Activated CD4-positive, alpha-beta T cell treated with anti-CD3 and anti-CD28 coated beads for 24 hours (primary cell): Measurements from ENCODE around the gene KCNMA1.
"Not testable (repeated sequence)": the region's sequence is repeated elsewhere in the genome, so short reads cannot be mapped to it uniquely, and the experiment has no call there.

ENCODE experiments used
- DNase-seq, 2 donors: peaks; one replicate each; pipeline ENCODE4 v3.0.0-alpha.2; 2020; ENCODE audit warnings: low read depth in 2 of 2

The KCNMA1 gene

DNA sequence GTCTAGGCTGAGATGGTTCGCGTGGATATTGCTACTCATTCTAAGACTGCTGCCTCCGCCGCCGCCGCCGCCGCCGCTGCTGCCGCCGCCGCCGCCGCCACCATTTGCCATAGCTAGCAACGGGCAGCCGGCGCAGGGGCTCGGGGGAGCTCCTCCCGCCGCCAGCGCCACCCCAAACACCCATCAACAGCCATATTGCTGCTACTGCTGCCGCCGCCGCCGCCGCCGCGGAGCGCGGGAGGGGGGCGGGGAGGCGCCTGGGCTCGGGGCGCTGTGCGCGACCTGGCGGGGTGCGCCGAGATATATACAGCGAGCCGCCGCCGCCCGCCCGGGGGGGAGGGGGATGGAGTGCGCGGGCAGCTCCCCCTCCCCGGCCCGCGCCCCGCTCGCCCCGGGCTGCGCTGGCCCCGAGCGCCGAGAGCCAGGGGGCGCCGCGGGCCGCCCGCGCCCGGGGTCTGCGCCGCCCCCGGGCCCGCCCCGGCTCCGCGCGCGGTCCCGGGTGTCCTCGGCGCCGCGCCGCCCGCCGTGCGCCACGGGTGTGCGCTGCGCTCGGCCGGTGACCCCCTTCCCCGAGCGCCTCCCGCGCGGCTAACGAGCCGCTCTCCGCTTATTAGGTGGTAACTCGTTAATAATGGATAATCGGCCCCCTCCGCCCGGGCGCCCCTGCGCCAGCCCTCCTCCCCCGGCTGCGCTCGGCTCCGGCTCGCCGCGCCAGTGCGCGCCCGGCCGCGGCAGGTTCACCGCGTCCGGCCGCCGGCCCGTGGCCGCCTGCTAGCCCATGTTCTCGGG, at the start of gene KCNMA1:
KCNMA1 (minus strand) TSS at position 277 of the 789 bp plus-strand sequence.
- no peak for DNase-seq

DNA sequence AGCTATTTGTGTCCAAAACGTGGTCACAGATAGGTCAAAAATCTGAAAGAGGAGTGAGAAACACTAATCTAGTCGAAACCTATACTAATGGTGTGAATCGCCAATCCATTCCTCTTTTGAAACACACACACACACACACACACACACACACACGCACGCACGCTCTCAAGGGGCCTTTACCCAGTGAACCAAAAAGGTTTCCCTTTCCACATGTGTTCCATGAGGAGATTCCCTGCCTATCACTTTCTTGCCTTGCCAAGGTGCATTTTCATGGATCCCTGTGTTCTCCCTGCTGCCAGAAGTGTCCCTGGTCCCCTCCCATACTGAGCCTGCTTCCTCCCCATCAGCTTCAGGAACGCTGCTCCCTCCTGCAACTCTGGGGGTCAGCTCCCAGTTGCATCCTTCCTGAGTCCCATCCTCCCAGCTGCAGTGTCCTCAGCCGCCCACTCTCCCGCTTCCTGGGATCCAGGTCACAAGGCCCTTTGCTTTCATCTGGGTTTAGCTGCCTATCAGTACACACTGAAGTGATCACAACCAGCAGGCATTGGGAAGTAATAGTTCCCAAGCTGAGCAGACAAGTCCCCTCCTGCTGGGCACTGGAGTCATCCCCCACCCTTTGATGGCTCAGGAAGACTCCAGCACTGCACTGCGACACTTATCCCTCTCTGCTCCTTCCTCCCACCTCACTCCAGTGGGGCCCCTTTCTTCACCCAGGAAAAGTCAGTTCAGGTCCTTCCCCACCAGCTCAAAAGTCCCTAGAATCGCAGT, 49.2 kb upstream of the KCNMA1 start:
- DNase-seq: no peak

GRCh38 chr10:77686096-77686495, 48.5 kb upstream of the KCNMA1 start:
- DNase-seq: no peak

DNA sequence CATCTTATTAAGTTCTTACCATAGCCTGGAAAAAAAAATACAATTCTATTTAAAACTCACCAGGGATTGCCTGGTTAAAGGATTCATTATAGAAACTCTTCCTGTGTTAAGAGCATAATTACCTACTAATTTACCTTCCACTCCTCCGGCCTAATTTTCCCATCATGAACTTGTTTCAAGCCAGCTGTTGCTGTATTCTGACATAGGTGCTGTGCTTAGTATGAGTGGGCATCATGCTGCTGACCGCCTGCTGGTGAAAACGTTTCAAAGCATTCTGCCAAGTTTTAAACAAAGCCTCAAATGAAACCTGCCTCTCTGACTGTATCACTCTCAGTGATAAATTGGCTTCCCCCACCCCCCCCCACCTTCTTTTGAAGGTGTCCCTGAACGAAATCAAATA, 47.8 kb upstream of the KCNMA1 start:
- DNase-seq: no peak

DNA sequence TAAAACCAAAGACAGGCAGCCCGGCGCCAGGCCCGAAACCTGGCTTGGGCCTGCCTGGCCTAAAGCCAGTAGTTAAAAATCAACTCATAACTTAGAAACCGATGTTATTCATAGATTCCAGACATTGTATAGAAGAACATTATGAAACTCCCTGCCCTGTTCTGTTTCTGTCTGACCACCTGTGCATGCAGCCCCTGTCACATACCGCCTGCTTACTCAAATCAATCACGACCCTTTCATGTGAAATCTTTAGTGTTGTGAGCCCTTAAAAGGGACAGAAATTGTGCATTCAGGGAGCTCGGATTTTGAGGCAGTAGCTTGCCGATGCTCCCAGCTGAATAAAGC, 45.5 kb upstream of the KCNMA1 start:
- DNase-seq: not testable (repeated sequence)

DNA sequence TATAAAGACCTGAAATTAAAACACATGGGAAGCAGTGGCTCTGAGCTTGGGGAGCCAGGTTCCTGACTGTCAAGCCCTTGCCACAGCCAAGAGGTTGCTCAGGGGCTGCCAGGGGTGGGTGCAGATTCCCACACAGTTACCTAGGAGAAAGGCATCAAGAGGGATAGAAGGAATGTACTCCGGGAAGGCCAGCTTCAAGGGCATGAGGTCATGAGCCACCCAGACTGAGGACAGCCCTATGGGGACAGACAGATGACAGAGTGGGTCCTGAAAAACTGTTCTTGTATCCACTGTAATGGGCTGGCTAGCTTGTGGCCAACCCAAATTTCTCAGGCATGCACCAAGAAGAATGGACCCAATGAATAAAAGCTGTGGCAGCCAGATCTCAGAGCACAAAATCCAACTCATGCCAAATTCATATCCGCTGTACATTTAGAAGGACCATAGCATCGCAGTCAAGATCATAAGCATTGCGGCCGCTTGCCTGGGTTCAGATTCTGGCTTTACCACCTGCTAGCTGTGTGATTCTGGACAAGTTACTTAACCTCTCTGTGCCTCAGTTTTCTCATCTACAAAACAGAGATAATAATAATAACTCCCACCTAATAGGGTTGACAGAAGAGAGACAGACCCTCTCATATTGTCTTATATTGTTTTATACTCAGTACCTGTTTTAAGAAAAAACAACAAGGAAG, 44.9 kb upstream of the KCNMA1 start:
- no peak for DNase-seq

DNA sequence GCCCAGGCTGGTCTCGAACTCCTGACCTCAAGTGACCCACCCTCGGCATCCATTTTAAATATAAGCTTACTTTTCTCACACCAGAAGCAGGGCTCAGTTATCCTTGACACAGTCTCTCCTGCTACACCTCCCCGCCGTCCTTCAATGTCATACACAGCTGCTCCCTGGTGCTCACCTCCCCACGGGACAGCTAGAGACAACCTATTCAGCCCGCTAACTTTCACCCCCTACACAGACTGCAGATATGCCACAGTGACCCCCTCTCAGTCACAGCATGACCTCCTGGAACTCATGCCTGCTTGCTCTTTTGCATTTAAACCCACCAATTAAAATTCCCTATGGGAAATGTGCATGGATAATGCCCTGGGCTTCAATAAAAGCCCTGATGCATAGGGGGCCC, 44.2 kb upstream of the KCNMA1 start:
- DNase-seq: no peak

- no peak for DNase-seq
Observed at GRCh38 chr10:77680811-77681210, 43.2 kb upstream of the KCNMA1 start.

DNA sequence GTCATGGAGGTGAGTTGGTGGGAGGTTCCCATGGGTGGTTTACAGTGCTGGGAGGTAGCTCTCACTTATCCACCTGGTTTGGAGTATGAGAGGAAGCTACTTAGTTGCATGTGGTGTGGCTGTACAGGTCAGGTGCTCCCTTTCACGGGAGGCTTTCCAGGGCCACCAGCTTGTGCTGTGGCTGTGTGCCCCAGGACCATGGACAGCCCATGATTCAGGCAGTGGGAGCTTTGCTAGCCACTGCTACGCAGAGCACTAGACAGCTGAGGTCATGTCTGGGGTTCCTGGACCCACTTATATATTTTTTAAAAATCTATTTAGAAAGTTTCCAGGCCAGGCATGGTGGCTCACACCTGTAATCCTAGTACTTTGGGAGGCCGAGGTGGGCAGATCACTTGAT, 42.5 kb upstream of the KCNMA1 start:
- DNase-seq: no peak

- no peak for DNase-seq
Observed at GRCh38 chr10:77679217-77679616, 41.6 kb upstream of the KCNMA1 start.

- DNase-seq: no peak
Observed at GRCh38 chr10:77678146-77678545, 40.5 kb upstream of the KCNMA1 start.

DNA sequence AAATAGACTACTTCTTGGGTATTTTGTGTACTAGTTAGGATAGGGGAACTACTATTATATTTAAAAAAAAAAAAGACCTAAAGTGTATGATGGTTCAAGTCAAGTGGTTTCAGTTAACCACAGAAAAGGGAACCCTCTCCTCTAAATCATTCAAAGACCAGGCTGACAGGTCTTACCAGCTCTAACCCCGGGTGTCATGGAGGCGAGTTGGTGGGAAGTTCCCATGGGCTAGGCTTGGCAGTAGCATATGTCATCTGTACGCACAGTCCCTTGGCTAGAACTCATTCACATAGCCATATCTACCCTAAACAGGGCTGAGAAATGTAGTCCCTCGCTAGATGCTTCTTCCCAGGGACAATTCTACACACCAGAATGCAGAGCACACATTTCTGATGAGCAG, 37.7 kb upstream of the KCNMA1 start:
- no peak for DNase-seq

GRCh38 chr10:77673515-77674140, 36.0 kb upstream of the KCNMA1 start:
- DNase-seq: no peak

- DNase-seq: no peak
Observed at GRCh38 chr10:77673101-77673500, 35.5 kb upstream of the KCNMA1 start.

DNA sequence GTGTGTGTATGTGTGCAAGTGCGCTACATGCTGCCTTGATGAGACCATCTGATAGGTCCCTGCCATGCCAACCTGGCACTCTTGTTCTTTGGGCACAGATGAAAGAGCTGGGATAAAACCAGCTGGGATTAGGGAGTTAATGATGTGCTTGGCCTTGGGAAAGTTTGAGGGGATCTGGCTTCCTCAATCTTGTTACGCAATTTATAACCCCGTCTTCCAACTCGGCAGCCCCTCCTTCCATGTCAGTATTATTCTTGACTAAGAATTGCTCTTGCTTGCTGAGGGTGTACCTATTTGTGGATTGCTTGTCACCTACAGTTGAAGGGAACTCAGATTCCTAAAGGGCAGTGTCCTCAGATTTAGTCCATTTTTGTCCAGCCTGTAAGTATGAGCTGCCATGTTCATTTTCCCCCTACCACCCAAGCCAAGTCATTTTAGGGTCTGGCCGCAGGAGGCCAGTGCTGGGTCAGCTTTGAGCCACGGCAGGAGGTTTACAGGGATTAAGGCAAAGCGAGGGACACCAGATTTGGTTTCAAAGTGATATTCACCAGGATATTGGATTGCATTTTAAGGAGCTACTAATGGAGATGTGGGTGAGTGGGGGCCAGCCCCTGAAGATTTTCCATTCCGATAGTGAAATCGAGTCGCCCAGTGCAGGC, 34.1 kb upstream of the KCNMA1 start:
- DNase-seq: no peak

DNA sequence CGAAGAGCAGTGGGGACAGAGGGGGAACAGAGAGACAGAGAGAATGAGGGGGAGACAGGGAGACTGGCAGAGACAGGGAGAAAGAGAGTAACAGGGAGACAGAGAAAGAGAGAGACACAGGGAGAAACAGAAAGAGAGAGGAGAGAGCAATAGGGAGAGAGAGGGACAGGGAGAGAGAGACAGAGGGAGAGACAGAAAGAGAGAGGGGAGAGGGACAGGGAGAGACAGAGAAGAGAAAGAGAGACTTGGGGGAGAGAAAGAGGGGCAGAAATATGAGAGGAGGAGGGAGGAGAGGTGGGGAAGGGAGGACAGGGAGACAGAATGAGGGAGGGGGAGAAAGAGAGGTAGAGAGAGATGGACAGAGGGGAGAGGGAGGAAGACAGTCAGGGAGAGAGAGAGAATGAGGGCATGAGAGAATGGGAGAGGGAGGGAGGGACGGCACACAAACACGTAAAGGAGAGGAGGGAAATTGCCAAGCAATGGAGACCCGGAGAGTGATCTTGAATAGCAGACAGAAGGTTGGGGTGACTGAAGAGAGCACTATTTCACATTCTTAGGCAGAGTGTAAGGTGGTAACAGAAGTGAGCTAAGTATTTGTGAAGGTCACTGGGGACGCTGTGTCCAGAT, 33.3 kb upstream of the KCNMA1 start:
- no peak for DNase-seq

DNA sequence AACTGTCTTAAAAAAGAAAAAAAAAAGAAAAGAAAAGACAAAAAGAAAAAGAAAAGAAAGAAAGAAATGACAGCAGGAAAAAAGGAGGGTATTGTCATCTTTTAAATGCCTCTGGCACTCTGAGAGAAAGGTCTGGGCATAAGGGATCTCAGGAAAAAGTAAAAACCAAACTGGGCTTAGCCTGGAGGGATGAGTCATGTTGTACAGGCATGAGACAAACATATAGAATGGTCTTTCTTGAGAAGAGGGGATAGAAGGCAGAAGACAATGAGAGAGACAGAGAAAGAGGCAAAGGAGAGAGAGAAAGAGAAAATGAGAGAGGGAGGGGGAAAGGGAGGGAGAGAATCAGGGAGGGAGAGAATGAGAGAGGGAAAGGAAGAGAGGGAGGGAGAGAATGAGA, 32.3 kb upstream of the KCNMA1 start:
- no peak for DNase-seq

DNA sequence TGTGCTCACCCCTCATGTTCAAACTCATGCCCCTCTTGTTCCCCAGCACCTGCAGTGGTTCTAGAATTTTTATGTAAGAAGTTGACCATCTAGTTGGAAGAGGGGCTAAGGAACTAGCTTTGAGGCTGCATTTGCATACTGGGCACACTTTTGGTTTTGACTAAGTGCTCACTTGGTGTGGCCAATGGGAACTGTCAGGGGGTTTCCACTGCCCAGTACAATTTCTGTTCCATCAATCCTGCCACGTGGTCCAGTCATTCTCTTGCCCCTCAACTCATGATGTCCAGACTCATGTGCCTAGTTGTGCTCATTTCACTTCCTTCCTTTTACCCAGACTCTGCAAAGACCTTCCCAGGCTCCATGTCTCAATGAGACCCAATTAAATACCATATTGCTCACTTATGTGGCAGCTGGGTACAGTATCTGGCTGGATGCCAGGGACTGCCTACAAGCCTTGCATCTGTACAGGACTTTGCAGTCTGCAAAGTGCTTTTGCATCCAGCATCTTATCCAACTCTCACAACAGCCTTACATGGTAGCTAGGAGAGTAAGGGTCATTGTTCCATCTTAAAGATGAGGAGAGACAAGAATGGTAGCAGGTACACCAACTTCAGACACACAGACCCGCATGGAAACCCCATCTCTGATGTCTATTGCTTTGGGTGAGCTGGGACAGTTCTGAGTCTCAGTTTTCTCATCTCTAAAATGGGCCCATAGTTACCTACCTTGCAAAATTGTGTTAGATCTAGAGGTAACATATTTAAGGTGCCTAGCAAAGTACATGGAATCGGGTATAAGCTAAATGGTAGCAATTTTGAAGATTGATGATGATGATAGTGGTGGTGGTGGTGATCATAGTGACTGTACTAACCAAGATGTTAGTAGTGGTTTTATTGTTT, 30.1 kb upstream of the KCNMA1 start:
- no peak for DNase-seq

DNA sequence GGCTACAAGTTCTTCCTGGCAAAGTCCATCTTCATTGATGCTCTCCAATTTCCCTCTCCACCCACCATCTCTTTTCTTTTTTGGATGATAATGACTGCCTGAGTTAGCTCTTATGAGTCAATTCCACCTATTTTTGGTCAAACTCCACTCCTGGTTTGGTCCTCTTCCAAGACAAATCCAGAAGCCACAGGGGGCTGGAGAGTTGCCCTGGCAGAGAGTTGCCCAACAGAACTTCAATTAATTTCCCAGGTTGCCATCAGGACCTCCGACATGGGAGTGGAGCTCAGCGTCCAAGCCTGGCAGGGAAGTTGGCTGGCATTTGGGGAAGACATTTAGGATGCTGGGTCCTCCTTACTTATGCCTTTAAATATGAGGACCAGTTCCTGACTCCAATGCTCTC, 29.2 kb upstream of the KCNMA1 start:
- DNase-seq: no peak

DNA sequence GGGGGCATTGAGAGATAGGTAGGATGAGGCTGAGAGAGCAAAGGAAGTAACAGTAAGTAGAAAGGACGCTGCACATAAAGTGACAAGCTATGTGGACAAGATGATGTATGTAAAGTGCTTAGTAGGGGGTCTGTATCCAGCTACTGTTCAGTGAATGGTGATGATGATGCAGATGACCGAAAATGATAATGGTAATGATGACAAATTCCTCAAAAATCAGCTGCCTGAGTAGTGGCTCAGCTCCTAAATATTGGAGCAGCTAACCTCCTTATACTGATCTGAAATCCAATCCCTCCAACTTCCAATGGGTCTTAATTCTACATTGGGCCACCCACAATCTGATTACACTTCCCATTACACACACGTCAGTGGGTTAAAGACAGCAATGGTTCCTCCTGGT, 27.1 kb upstream of the KCNMA1 start:
- no peak for DNase-seq
